Mucosa of stomach (tissue), 1 donor: ENCODE data around the gene CRB2.

Source experiments
- H3K27me3 ChIP-seq: one replicate; pipeline ENCODE4 v1.7.0; 2013; ENCODE audit warnings: mild to moderate bottlenecking, low read length; ENCODE audit not compliant: control insufficient read depth, insufficient read depth
- H3K36me3 ChIP-seq: one replicate; pipeline ENCODE4 v1.7.0; 2013; ENCODE audit warnings: low read length; ENCODE audit not compliant: control insufficient read depth, insufficient read depth
- H3K4me1 ChIP-seq: one replicate; pipeline ENCODE4 v1.7.0; 2013; ENCODE audit warnings: mild to moderate bottlenecking, low read length; ENCODE audit not compliant: control insufficient read depth, insufficient read depth
- H3K4me3 ChIP-seq: one replicate; pipeline ENCODE4 v1.7.0; 2013; ENCODE audit warnings: low read length
- H3K9ac ChIP-seq: one replicate; pipeline ENCODE4 v1.7.0; 2013; ENCODE audit warnings: mild to moderate bottlenecking, low read length, moderate library complexity
- H3K9me3 ChIP-seq: one replicate; pipeline ENCODE4 v1.7.0; 2013; ENCODE audit warnings: mild to moderate bottlenecking, low read length, moderate library complexity; ENCODE audit not compliant: control insufficient read depth
- donor health status: Pancreatic carcinoma.

CRB2 gene

GRCh38 chr9:123399803-123400378, 43.9 kb downstream of the CRB2 start:
- Histone ChIP-seq H3K27me3 (no peaks in the 10 kb centered on the region), H3K36me3 (no peaks in the 10 kb centered on the region), H3K9me3 (no peaks in the 10 kb centered on the region), H3K4me1 (no peaks in the 10 kb centered on the region), H3K9ac (no peak overlapping the region), H3K4me3 (no peak overlapping the region)

DNA sequence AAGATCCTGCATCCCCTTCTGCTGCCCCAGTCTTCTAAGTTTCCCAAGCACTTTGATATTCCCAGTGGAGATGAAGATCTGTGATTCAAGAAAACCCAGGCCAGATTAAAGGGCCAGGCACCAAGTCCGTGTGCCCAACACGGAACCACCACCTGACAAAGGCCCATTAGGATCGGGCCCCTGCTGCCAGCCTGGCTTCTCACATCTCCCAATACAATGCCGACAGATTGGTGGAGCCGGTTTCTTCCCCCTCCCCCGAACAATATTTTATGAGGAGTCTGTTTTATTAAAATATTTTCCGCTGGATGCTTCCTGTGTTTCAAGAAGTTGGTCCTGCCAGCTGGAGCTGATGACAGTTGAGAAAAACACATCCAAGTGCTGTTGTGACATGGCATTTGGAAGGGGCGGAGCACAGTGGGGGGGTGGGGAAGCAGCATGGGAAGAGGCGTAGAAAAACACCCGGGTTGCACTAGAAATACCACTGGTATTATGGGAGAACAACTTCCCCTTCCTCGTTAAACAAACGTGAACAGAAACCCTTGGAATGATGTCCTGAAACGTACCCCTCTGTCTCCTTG, 45.0 kb downstream of the CRB2 start:
- Histone ChIP-seq H3K27me3 (no peaks in the 10 kb centered on the region), H3K36me3 (no peaks in the 10 kb centered on the region), H3K4me3 (no peak overlapping the region), H3K4me1 (no peaks in the 10 kb centered on the region), H3K9me3 (no peaks in the 10 kb centered on the region), H3K9ac (no peak overlapping the region)

DNA sequence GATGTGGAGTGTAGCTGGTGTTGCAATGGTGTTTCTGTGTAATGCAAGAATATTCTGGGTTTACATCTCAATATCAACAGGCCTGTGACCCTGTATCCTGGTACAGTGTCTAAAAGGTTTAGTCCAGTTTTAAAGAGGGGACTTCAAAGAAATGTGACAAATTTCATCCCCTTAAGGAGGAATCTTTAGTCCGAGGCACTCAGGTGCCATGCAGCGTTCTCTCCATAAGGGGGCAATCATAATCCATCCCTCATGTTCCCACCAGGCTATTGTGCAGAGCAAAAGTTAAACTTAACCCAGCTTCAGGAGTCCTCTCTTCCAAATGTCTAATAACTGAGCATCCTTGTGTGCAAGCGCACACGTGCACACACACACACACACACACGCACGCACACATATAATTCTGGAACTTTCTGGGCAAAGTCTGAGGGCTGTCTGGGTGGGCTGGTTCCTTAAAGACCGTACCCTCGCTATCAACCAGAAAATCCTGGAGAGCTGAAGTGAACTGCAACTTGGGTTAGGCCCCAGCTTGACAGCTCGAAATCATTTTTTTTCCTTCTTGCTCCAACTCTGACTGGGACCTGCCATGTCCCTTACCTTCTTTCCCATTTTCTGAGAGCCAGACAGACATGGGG, 46.0 kb downstream of the CRB2 start:
- Histone ChIP-seq H3K9ac (no peak overlapping the region), H3K36me3 (no peaks in the 10 kb centered on the region), H3K4me3 (no peak overlapping the region), H3K27me3 (no peaks in the 10 kb centered on the region), H3K9me3 (no peaks in the 10 kb centered on the region), H3K4me1 (no peaks in the 10 kb centered on the region)

GRCh38 chr9:123402981-123403509, 47.0 kb downstream of the CRB2 start:
- Histone ChIP-seq H3K4me1 (no peaks in the 10 kb centered on the region), H3K27me3 (no peaks in the 10 kb centered on the region), H3K36me3 (no peaks in the 10 kb centered on the region), H3K4me3 (no peak overlapping the region), H3K9ac (no peak overlapping the region), H3K9me3 (no peaks in the 10 kb centered on the region)

DNA sequence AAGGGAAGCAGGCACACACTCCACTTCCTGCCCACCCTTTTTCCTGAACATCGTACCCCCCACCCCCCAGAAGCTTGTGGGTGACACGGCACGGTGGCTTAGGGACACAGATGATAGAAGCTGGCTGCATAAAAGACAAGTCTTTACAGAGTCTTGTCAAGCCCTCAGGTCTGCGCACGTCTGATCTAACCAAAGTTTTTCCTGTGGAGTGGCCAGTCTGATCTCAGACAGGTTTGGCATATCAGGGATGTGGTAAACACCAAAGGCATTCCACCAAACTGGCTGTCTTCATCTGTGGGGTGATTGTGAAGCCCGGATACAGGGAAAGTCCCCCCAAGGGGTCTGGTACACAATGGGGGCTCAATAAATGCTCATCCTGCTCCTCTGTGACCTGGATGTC, 50.0 kb downstream of the CRB2 start:
- H3K9ac ChIP-seq = no peak overlapping the region

GRCh38 chr9:123406691-123407216, 50.8 kb downstream of the CRB2 start:
- Histone ChIP-seq H3K9me3 (no peaks in the 10 kb centered on the region), H3K27me3 (no peaks in the 10 kb centered on the region), H3K9ac (no peak overlapping the region), H3K4me1 (no peaks in the 10 kb centered on the region), H3K4me3 (no peak overlapping the region), H3K36me3 (no peaks in the 10 kb centered on the region)

More for the DNA sequence above, 50.0 kb downstream of the CRB2 start:
- Histone ChIP-seq H3K27me3 (no peaks in the 10 kb centered on the region), H3K4me1 (no peaks in the 10 kb centered on the region), H3K9me3 (no peaks in the 10 kb centered on the region), H3K4me3 (no peak overlapping the region), H3K36me3 (no peaks in the 10 kb centered on the region)

DNA sequence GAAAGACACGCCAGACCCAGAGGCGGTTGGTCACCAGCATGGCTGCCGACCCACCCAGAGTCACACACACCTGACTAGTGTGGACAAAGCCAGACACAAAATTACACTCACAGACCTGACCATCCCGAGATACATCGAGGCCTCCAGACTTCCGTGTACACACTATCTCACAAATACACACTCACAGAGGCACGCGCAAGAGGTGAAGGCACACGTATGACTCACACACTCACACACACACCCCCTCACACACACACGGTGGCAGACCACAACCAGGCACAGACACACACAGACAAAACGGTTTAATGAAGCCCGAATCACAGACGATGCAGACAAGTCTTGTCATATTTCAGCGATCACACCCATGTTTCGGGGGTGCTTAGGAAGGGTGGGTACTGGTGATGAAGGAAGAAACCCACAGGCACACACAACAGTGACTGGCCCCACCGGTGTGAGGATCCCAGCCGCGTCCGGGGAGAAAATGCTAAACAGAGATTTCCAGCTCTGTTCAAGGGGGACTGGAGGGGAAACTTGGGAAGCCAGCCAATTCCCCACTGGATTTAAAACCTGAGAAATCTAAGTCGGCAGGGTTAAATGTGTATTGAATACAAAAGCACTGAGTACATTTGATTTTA, 51.3 kb downstream of the CRB2 start:
- no peaks in the 10 kb centered on the region for H3K4me1 ChIP-seq
- H3K27me3 ChIP-seq = no peaks in the 10 kb centered on the region
- H3K9ac ChIP-seq = no peak overlapping the region
- H3K4me3 ChIP-seq = no peak overlapping the region
- H3K36me3 ChIP-seq = no peaks in the 10 kb centered on the region
- H3K9me3 ChIP-seq = no peaks in the 10 kb centered on the region

- Histone ChIP-seq H3K4me1 (no peaks in the 10 kb centered on the region), H3K4me3 (no peak overlapping the region), H3K9me3 (no peaks in the 10 kb centered on the region), H3K36me3 (no peaks in the 10 kb centered on the region), H3K27me3 (no peaks in the 10 kb centered on the region), H3K9ac (no peak overlapping the region)
Observed at GRCh38 chr9:123408313-123409262, 52.6 kb downstream of the CRB2 start.

- Histone ChIP-seq H3K4me1 (no peaks in the 10 kb centered on the region), H3K4me3 (no peak overlapping the region), H3K9ac (no peak overlapping the region), H3K27me3 (no peaks in the 10 kb centered on the region), H3K9me3 (no peaks in the 10 kb centered on the region), H3K36me3 (no peaks in the 10 kb centered on the region)
Observed at GRCh38 chr9:123410281-123410910, 54.4 kb downstream of the CRB2 start.

DNA sequence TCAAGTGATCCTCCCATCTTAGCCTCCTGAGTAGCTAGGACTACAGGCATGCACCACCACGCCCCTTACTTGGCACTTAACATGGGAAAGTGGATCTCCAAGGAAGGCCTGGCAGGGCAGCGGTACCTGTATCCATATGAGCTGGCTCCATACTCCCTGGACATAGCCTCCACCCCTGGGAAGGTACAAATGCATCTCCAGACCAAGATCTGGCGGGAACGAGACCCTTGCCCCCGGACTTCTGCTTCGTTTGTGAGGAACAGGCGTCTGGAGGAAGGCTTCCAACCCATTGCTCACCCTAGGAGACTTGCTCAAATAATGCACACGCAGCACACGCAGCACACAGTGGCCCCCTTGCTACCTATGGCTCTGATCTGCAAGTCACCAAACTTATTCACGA, 55.2 kb downstream of the CRB2 start:
- no peak overlapping the region for H3K4me3 ChIP-seq
- no peaks in the 10 kb centered on the region for H3K4me1 ChIP-seq
- no peaks in the 10 kb centered on the region for H3K36me3 ChIP-seq
- no peak overlapping the region for H3K9ac ChIP-seq
- H3K9me3 ChIP-seq = no peaks in the 10 kb centered on the region
- no peaks in the 10 kb centered on the region for H3K27me3 ChIP-seq

DNA sequence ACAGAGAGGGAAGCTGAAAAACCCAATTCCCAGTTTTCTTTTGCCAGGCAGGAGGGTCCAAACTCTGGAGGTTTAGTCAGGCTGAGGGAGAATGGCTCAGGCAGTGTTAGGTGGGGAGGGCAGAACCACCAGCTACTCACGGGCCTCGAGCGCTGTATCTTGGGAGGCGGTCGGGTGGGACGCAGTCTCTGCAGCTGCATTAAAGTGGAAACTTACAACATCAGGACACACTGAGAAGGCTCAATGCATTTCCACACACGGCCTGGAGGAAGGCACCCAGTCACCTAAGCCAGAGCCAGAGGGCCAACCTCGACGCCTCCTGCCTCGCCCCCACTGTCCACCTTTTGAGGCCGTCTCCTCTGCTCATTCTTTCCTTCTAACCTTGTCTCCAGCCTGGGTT, 55.6 kb downstream of the CRB2 start:
- no peaks in the 10 kb centered on the region for H3K36me3 ChIP-seq
- no peak overlapping the region for H3K9ac ChIP-seq
- H3K27me3 ChIP-seq = no peaks in the 10 kb centered on the region
- no peak overlapping the region for H3K4me3 ChIP-seq
- H3K9me3 ChIP-seq = no peaks in the 10 kb centered on the region
- no peaks in the 10 kb centered on the region for H3K4me1 ChIP-seq
